C4-2B (cell line): Measurements from ENCODE around the gene CDK18.

Source experiments
- H3K27ac ChIP-seq: fragments of 450-650 bp; 2 replicates; pipeline ENCODE4 v1.5.1; 2017
- CTCF ChIP-seq: fragments of 450-650 bp; conservative IDR thresholded peaks from 2 replicates; pipeline ENCODE4 v1.5.1; 2017; ENCODE audit warnings: mild to moderate bottlenecking
- ZFX ChIP-seq: fragments of 450-650 bp; IDR thresholded peaks from 2 replicates; pipeline ENCODE4 v1.6.1; 2017

The CDK18 gene

GRCh38 chr1:205526431-205526830 is 22.0 kb downstream of the CDK18 start:
- TF ChIP-seq CTCF (no peak), ZFX (no peak)
- H3K27ac ChIP-seq, result 0 out of 2 replicates have a peak overlapping the region, but pooled peaks have one; percentile 36

GRCh38 chr1:205527931-205528330 is 23.5 kb downstream of the CDK18 start:
- no peak overlapping the region for H3K27ac ChIP-seq
- no peak for TF ChIP-seq ZFX
- no peak for TF ChIP-seq CTCF

- no peak for TF ChIP-seq CTCF
- TF ChIP-seq ZFX, result no peak
- H3K27ac ChIP-seq, result no peak overlapping the region; the same call in 1 of the 2 replicates
Measured at GRCh38 chr1:205528446-205528886, 24.0 kb downstream of the CDK18 start.

- TF ChIP-seq ZFX, result no peak
- TF ChIP-seq CTCF, result peak; percentile 98
- H3K27ac ChIP-seq, result no peak overlapping the region; the same call in 1 of the 2 replicates
Measured at GRCh38 chr1:205528887-205529825, 24.7 kb downstream of the CDK18 start.

GRCh38 chr1:205530116-205530515 is 25.6 kb downstream of the CDK18 start:
- TF ChIP-seq ZFX (no peak), CTCF (no peak)
- H3K27ac ChIP-seq, result no peak overlapping the region

GRCh38 chr1:205531191-205532025 is 26.9 kb downstream of the CDK18 start:
- TF ChIP-seq ZFX, result no peak
- TF ChIP-seq CTCF, result no peak
- H3K27ac ChIP-seq, result no peak overlapping the region
